ENCODE measurements around the gene KIF25.

The KIF25 gene

GRCh38 chr6:168050225-168050880, 52.9 kb downstream of the KIF25 start:
- TF ChIP-seq FOXP2 (optimal IDR thresholded peaks at IDR 0.05; ENCODE audit: borderline replicate concordance, extremely low read depth, extremely low read length, insufficient read depth) (no peak), TAF1 (IDR thresholded peaks at IDR 0.05; ENCODE audit: borderline replicate concordance, insufficient read depth, low read length) (no peak)

- TF ChIP-seq REST (IDR thresholded peaks at IDR 0.05; ENCODE audit: insufficient read depth in 1 of 2, low read depth in 2 of 2, low read length in 2 of 2) (no peak), POLR2AphosphoS5 (IDR thresholded peaks at IDR 0.05; ENCODE audit: low read depth, low read length) (no peak), TAF1 (IDR thresholded peaks at IDR 0.05; ENCODE audit: borderline replicate concordance, insufficient read depth, low read length) (no peak)
Measured at GRCh38 chr6:168050881-168051586, 53.6 kb downstream of the KIF25 start.

GRCh38 chr6:168051648-168052047, 54.2 kb downstream of the KIF25 start:
- TF ChIP-seq TAF1 (IDR thresholded peaks at IDR 0.05; ENCODE audit: borderline replicate concordance, insufficient read depth, low read length) = no peak
- TF ChIP-seq POLR2AphosphoS5 (IDR thresholded peaks at IDR 0.05; ENCODE audit: low read depth, low read length) = no peak
- no peak for TF ChIP-seq FOXP2 (optimal IDR thresholded peaks at IDR 0.05; ENCODE audit: borderline replicate concordance, extremely low read depth, extremely low read length, insufficient read depth)

- TF ChIP-seq TAF1 (IDR thresholded peaks at IDR 0.05; ENCODE audit: borderline replicate concordance, insufficient read depth, low read length) = no peak
Measured at GRCh38 chr6:168052291-168052891, 54.9 kb downstream of the KIF25 start.

- TF ChIP-seq REST (IDR thresholded peaks at IDR 0.05; ENCODE audit: insufficient read depth in 1 of 2, low read depth in 2 of 2, low read length in 2 of 2) (no peak), TAF1 (IDR thresholded peaks at IDR 0.05; ENCODE audit: borderline replicate concordance, insufficient read depth, low read length) (no peak), POLR2AphosphoS5 (IDR thresholded peaks at IDR 0.05; ENCODE audit: low read depth, low read length) (no peak), SIN3A (IDR thresholded peaks at IDR 0.05; ENCODE audit: borderline replicate concordance, insufficient read depth, low read length) (no peak), FOXP2 (optimal IDR thresholded peaks at IDR 0.05; ENCODE audit: borderline replicate concordance, extremely low read depth, extremely low read length, insufficient read depth) (no peak)
Measured at GRCh38 chr6:168053086-168053956, 55.9 kb downstream of the KIF25 start.

- TF ChIP-seq TAF1 (IDR thresholded peaks at IDR 0.05; ENCODE audit: borderline replicate concordance, insufficient read depth, low read length) (no peak), SIN3A (IDR thresholded peaks at IDR 0.05; ENCODE audit: borderline replicate concordance, insufficient read depth, low read length) (no peak), FOXP2 (optimal IDR thresholded peaks at IDR 0.05; ENCODE audit: borderline replicate concordance, extremely low read depth, extremely low read length, insufficient read depth) (no peak), POLR2AphosphoS5 (IDR thresholded peaks at IDR 0.05; ENCODE audit: low read depth, low read length) (no peak), REST (IDR thresholded peaks at IDR 0.05; ENCODE audit: insufficient read depth in 1 of 2, low read depth in 2 of 2, low read length in 2 of 2) (no peak)
Measured at GRCh38 chr6:168053957-168054471, 56.5 kb downstream of the KIF25 start.

Measured in PFSK-1 (cell line).